Cardiac septum (tissue), 1 donor: ENCODE measurements around the gene MTMR12. TPM values are rescaled to one million over a fixed set of nuclear protein-coding genes. Genes with fewer than 3 reads are reported as not detected.

Source experiments
- DNase-seq: peaks from one replicate; pipeline ENCODE4 v3.0.0-alpha.2; 2020; ENCODE audit warnings: low spot score
- intact Hi-C: fragments of 100-400 bp; cut with DNase I; formaldehyde crosslinking; loops from one replicate; pipeline ENCODE4 v1.14.0; 2022
- total RNA-seq: library from RNA; stranded (reverse); fragmentation: NEBNext Ultra II Directional; extraction: Animal tissue kit (Norgen Biotek cat#: 25700); gene quantifications from one replicate; pipeline ENCODE4 v1.2.1, GENCODE V29; 2021
- donor health status: DM: no; HTN: no; CAD: no.

MTMR12 gene
- total RNA-seq, 1 donor from 2014 or later, result 27.2 TPM

GRCh38 chr5:32254881-32255539, 57.7 kb downstream of the MTMR12 start:
- no peak for DNase-seq
- intact Hi-C loops, result no loop called here

DNA sequence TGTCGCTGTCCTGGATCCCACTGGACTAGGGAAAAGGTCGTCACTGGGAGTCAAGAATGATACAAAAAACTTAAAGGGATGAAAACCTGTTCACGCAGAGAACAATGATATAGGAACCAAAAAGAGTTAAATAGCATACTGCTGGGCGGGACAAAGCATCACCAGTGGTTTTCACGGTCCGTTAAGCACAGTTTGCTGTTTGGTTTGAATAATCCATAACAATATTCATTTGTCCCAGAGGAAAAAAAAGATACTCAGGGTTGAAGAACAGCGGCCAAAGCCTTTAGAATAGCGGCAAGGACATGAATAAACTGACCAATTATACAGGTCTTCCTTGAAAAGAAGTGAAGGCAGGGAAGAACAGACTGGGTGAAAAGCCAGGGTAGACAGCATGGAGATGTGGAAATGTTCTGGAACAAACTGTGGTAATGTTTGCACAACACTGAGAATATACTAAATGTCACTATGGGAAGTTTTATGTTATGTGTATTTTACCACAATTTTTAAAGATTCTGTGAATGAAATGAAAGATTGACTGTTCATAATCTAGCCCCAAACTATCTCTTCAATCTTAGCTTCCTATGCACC, 60.8 kb downstream of the MTMR12 start:
- no peak for DNase-seq
- intact Hi-C loops, result no loop called here

GRCh38 chr5:32249668-32250067, 63.1 kb downstream of the MTMR12 start:
- intact Hi-C loops, result no loop called here
- DNase-seq, result no peak

- intact Hi-C loops, result no loop called here
- DNase-seq, result no peak
Measured at GRCh38 chr5:32245742-32246141, 67.0 kb downstream of the MTMR12 start.

- intact Hi-C loops, result no loop called here
- no peak for DNase-seq
Measured at GRCh38 chr5:32244017-32244416, 68.7 kb downstream of the MTMR12 start.

DNA sequence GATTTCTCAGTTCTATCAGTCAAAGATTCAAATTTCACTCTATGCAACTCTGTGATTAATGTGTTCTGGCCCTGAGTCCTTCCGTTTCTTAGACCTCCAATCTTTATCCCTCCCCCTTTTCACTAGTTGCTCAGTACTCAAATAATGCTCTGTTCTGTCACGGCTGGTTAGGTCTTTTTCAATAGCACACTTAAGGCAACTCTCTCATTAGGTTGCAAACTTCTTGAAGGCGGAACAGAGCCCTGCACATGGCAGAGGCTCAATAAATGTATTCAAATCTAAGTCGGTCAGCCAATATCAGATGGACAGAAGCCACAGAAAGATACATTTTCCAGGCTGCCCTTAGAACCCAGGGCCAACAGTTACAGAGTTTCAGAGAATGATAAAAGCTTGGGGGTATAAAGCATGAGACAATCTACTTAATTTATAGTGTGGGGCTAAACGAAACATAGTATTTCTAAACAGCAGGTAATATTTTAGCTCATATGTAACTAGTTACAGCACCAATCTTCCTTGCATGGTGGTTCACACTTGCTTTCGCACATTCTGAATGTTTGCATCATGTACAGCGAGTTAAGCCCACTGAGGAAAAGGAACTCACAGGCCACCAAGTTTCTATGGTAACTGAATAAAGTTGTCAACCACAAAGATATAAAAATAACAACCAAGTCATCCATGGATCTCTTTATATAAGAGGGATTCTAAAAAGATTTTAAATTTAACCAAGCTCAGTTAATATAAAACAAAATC, 71.5 kb downstream of the MTMR12 start:
- no peak for DNase-seq
- intact Hi-C loops, result no loop called here

GRCh38 chr5:32239385-32239784, 73.4 kb downstream of the MTMR12 start:
- intact Hi-C loops, result loop anchor here (10.0 kb wide), 1 partner anchor 345 kb away; the partner anchor contains the start of gene SUB1
- no peak for DNase-seq

GRCh38 chr5:32233696-32234447, 78.9 kb downstream of the MTMR12 start:
- no peak for DNase-seq
- intact Hi-C loops, result loop anchor here (2.0 to 10.0 kb wide), 3 partner anchors 62 to 351 kb away; partner anchors contain the start of genes GOLPH3 and SUB1

- DNase-seq, result no peak
- intact Hi-C loops, result loop anchor here (2.0 to 10.0 kb wide), 3 partner anchors 61 to 352 kb away; partner anchors contain the start of genes GOLPH3 and SUB1
Measured at GRCh38 chr5:32233220-32233695, 79.5 kb downstream of the MTMR12 start.

GRCh38 chr5:32232441-32233219, 80.1 kb downstream of the MTMR12 start:
- intact Hi-C loops, result loop anchor here (2.0 to 10.0 kb wide), 3 partner anchors 60 to 352 kb away; partner anchors contain the start of genes GOLPH3 and SUB1
- DNase-seq, result peak; percentile 81

DNA sequence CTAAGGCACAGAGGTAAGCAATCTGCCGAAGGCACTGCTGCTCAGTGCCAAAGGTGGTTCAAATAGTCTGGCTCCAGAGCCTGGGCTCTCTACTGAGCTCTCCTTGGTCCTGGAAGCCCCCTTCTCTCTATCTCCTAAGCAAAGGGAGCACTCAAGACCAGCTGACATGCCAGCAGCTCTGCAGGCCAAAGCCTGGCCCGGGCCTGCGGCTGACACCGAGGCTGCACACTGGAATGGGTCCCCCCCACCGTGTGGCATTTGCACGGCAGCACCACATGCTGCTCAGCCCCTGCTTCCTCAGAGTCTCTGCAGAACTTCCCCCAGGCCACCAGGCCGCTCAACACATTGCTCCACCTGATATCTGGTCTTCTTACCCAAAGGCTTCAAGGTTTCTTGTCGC, 80.8 kb downstream of the MTMR12 start:
- DNase-seq, result no peak
- intact Hi-C loops, result loop anchor here (2.0 to 10.0 kb wide), 3 partner anchors 60 to 353 kb away; partner anchors contain the start of genes GOLPH3 and SUB1

DNA sequence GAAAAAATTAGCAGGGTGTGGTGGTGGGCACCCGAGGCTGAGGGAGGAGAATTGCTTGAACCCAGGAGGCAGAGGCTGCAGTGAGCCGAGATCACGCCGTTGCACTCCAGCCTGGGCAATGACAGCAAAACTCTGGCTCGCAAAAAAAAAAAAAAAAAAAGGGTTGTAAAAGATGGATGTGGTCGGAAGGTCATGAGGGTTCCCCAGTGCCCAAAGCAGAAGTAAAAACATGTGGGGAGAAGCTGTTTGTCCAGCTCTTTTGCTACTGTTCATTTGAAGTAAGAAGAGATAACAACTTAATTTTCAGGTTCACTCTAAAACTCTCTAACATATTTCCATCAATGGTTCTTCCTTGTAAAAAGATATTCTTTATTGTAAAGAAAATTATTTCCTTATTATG, 81.5 kb downstream of the MTMR12 start:
- intact Hi-C loops, result loop anchor here (5.0 to 10.0 kb wide), 2 partner anchors 59 to 354 kb away; partner anchors contain the start of genes GOLPH3 and SUB1
- DNase-seq, result no peak

DNA sequence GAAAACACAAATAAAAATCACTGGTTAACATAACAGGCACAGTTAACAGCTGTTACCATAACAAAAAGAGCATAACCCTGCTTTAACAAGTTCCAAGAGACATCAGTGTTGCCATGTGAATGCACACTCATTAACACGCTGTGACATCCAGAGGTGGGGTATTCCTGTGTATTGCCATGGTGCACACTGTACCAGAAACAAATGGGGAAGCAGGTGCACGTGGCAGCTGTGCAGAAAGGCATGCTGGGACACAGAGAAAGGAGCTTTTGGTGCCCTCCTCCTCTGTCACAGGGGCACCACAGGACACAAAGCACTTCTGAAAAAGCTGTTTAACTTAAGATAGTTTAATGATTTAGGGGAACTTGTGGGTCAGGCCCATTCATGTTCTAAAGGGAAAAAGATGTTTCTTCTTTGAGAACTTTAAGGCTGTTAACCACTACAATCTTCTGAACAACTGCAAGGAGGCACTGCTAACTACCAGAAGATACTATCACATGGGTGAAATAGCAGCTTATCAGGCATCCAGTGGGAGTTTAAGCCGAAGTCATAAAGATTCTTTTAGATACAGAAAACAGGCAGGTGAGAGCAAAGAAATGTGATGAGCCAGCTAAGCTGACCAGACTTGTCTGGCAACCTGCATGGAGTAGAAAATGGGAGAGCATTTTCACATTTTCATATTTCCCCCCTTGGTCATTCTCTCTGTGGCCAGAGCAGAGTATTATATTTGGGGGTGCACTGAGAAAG, 82.2 kb downstream of the MTMR12 start:
- DNase-seq, result no peak
- intact Hi-C loops, result loop anchor here (5.0 to 10.0 kb wide), 2 partner anchors 58 to 354 kb away; partner anchors contain the start of genes GOLPH3 and SUB1

GRCh38 chr5:32229586-32229985, 83.2 kb downstream of the MTMR12 start:
- intact Hi-C loops, result no loop called here
- no peak for DNase-seq

- intact Hi-C loops, result no loop called here
- no peak for DNase-seq
Measured at GRCh38 chr5:32228816-32229215, 83.9 kb downstream of the MTMR12 start.

GRCh38 chr5:32225445-32225844, 87.3 kb downstream of the MTMR12 start:
- no peak for DNase-seq
- intact Hi-C loops, result no loop called here

DNA sequence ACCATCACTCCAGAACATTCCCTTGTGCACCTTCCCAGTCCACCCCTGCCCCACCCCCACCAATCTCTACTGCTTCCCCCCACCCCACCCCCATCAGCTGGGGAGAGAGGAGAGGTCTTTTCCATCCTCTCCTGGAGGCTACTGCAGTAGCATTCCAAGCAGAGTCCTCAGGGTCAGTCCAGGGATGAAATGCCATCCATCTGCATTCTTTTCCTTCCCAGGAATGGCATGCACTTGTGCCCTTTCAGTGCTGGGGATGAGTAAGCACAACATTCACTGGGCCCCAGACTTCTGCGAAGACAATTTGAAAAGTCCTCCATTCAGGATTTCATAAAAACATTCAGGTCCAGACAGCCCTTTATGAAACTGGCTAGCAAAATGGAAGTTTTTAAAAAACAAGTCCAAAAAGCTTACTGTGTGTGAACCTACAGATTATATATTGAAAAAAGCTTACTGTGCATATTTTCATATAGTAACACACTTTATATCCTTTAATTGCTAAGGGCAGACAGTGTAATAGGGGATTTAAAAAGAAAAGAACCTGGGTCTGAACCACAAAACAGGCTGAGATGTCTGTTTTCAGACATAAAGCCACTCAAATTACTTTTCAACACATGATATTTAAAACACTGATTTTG, 88.6 kb downstream of the MTMR12 start:
- no peak for DNase-seq
- intact Hi-C loops, result no loop called here
